Measurements from ENCODE around the gene LRRC49.

LRRC49 gene

DNA sequence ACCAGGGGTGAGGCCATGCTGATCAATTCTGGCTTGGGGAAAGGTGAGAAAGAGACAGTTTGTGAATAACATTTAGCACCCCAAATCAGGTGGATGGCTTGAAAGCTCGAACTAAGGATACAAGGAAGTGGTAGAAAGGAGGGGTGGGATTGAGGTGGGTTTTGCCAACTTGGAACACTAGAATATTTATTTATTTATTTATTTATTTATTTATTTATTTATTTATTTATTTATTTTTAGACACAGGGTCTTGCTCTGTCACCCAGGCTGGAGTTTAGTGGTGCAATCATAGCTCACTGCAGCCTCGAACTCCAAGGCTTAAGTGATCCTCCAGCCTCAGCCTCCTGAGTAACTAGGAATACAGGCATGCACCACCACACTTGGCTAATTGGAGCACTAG, 191.6 kb downstream of the LRRC49 start:
- TF ChIP-seq, protein P1, sequence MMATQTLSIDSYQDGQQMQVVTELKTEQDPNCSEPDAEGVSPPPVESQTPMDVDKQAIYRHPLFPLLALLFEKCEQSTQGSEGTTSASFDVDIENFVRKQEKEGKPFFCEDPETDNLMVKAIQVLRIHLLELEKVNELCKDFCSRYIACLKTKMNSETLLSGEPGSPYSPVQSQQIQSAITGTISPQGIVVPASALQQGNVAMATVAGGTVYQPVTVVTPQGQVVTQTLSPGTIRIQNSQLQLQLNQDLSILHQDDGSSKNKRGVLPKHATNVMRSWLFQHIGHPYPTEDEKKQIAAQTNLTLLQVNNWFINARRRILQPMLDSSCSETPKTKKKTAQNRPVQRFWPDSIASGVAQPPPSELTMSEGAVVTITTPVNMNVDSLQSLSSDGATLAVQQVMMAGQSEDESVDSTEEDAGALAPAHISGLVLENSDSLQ (IDR thresholded peaks at IDR 0.05): no peak
- TF ChIP-seq LEF1 (IDR thresholded peaks at IDR 0.05; ENCODE audit: borderline replicate concordance): no peak
- no peak for TF ChIP-seq L3MBTL2 (conservative IDR thresholded peaks at IDR 0.05)
- TF ChIP-seq BHLHE40 (IDR thresholded peaks at IDR 0.05; ENCODE audit: borderline replicate concordance): no peak
- TF ChIP-seq ARNT (IDR thresholded peaks at IDR 0.05): no peak
- TF ChIP-seq NFRKB (IDR thresholded peaks at IDR 0.05): no peak
- no peak for TF ChIP-seq CTBP1 (IDR thresholded peaks at IDR 0.05; ENCODE audit: borderline replicate concordance)
- TF ChIP-seq SP1 (IDR thresholded peaks at IDR 0.05): no peak
- no peak for TF ChIP-seq ELF4 (IDR thresholded peaks at IDR 0.05)
- TF ChIP-seq HDGF (IDR thresholded peaks at IDR 0.05; ENCODE audit: borderline replicate concordance): no peak
- no peak for TF ChIP-seq FOXK2 (IDR thresholded peaks at IDR 0.05)
- TF ChIP-seq FOXM1 (IDR thresholded peaks at IDR 0.05; ENCODE audit: borderline replicate concordance): no peak
- TF ChIP-seq ZNF384 (IDR thresholded peaks at IDR 0.05): no peak
- no peak for TF ChIP-seq SUZ12 (IDR thresholded peaks at IDR 0.05)
- no peak for TF ChIP-seq TARDBP (IDR thresholded peaks at IDR 0.05)
- TF ChIP-seq FOXA1 (IDR thresholded peaks at IDR 0.05): no peak
- no peak for DNase-seq (ENCODE audit: extremely low spot score)
- ChIA-PET POLR2A (no interaction called here), CTCF (interaction anchor here (1.0 to 1.4 kb wide), 2 partner anchors 30 to 73 kb away, joined by 3 read pairs; no protein-coding TSS in a partner anchor)

DNA sequence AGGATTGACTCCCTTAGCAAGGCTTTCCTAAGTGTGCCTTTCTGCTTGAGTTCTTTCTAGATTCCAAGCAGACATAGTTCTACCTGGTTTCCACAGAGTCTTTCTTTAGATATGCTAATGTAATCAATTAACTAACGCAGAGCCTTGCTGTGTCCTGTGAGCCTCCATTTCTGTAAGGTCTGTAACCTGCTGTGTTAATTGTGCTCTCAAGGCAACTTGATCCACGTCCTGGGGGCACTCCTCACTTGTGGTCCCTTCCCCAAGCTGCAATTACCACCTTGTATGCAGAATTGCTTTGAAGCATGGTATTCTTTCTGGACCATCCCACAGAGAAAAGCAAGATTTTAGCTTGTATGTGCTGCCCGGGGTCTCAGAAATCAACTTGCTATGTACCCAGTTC, 193.2 kb downstream of the LRRC49 start:
- ChIA-PET POLR2A (no interaction called here), CTCF (no interaction called here)
- DNase-seq (ENCODE audit: extremely low spot score): no peak
- TF ChIP-seq ZNF384 (IDR thresholded peaks at IDR 0.05) (no peak), CTBP1 (IDR thresholded peaks at IDR 0.05; ENCODE audit: borderline replicate concordance) (no peak), FOXK2 (IDR thresholded peaks at IDR 0.05) (no peak), HDGF (IDR thresholded peaks at IDR 0.05; ENCODE audit: borderline replicate concordance) (no peak), L3MBTL2 (conservative IDR thresholded peaks at IDR 0.05) (no peak)

DNA sequence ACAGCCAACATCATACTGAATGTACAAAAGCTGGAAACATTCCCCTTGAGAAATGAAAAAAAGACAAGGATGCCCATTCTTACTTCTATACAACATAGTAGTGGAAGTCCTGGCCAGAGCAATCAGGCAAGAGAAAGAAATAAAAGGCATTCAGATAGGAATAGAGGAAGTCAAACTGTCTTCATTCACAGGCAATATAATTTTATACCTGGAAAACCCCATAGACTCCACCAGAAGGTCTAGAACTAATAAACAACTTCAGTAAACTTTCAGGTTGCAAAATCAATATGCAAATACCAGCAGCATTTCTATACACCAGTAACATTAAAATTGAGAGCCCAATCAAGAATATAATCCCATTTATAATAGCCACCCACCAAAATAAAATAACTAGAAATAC, 195.5 kb downstream of the LRRC49 start:
- TF ChIP-seq CTBP1 (IDR thresholded peaks at IDR 0.05; ENCODE audit: borderline replicate concordance): no peak
- TF ChIP-seq ZNF384 (IDR thresholded peaks at IDR 0.05): no peak
- no peak for TF ChIP-seq SUZ12 (IDR thresholded peaks at IDR 0.05)
- no peak for TF ChIP-seq BHLHE40 (IDR thresholded peaks at IDR 0.05; ENCODE audit: borderline replicate concordance)
- TF ChIP-seq NFRKB (IDR thresholded peaks at IDR 0.05): no peak
- ChIA-PET POLR2A (no interaction called here), CTCF (no interaction called here)
- no peak for DNase-seq (ENCODE audit: extremely low spot score)

DNA sequence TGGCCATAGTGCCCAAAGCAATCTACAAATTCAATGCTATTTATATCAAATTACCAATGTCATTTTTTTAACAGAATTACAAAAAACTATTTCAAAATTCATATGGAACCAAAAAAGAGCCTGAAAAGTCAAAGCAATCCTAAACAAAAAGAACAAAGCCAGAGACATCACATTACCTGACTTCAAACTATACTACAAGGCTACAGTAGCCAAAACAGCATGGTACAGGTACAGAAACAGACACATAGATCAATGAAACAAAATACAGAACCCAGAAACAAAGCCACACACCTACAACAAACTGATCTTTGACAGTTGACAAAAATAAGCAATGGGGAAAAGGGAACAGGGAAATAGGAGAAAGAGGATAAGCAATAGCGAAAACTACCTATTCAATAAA, 196.1 kb downstream of the LRRC49 start:
- ChIA-PET POLR2A (no interaction called here), CTCF (no interaction called here)
- no peak for DNase-seq (ENCODE audit: extremely low spot score)
- no peak for TF ChIP-seq SUZ12 (IDR thresholded peaks at IDR 0.05)
- no peak for TF ChIP-seq ARNT (IDR thresholded peaks at IDR 0.05)
- TF ChIP-seq TARDBP (IDR thresholded peaks at IDR 0.05): no peak
- TF ChIP-seq BHLHE40 (IDR thresholded peaks at IDR 0.05; ENCODE audit: borderline replicate concordance): no peak
- TF ChIP-seq, protein P1 (IDR thresholded peaks at IDR 0.05): no peak
- TF ChIP-seq CTBP1 (IDR thresholded peaks at IDR 0.05; ENCODE audit: borderline replicate concordance): no peak
- TF ChIP-seq FOXK2 (IDR thresholded peaks at IDR 0.05): no peak
- TF ChIP-seq HDGF (IDR thresholded peaks at IDR 0.05; ENCODE audit: borderline replicate concordance): no peak
- TF ChIP-seq SP1 (IDR thresholded peaks at IDR 0.05): no peak
- no peak for TF ChIP-seq ZNF384 (IDR thresholded peaks at IDR 0.05)

DNA sequence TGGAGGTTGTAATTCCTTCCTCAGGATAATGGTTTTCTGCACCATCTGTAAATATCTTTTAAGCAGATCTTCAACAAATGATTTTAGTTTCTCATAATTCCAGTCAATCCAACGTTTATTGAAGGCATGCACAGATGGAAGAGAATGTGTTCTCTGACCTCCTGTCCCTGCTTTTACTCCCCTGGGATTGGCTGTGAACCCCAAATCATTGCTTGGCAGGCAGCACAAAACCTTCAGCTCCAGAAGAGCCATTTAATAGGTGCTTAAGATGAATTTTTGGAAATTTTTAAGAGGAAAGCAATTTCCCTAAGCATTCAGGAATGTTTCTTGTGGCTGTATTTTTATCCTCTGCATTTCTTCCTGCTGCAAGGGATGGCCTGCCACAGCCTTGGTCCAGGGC, 197.2 kb downstream of the LRRC49 start:
- TF ChIP-seq FOXM1 (IDR thresholded peaks at IDR 0.05; ENCODE audit: borderline replicate concordance): no peak
- TF ChIP-seq, protein P1 (IDR thresholded peaks at IDR 0.05): no peak
- ChIA-PET POLR2A (no interaction called here), CTCF (no interaction called here)
- DNase-seq (ENCODE audit: extremely low spot score): no peak

DNA sequence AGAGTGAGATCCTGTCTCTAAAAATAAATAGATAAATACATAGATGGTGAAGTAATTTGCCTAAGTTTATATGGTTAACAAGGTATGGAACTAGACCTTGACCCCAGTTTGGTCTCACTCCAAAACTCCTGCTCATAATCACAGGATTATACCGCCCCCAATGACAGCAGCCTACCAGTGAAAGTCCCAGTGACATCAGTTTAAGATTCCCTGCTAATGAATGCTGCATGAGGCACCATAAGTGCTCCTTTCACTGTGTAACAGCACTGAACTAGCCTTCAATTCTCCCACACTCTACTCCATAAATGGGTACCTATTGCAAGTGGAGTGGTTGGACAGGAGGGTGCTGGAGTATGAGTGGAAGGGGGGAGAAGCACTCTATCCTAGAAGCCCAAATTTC, 199.0 kb downstream of the LRRC49 start:
- ChIA-PET POLR2A (no interaction called here), CTCF (interaction anchor here (0.6 to 1.2 kb wide), 2 partner anchors 22 to 26 kb away, joined by 3 to 5 read pairs; no protein-coding TSS in a partner anchor)
- DNase-seq (ENCODE audit: extremely low spot score): no peak
- TF ChIP-seq ELF4 (IDR thresholded peaks at IDR 0.05) (no peak), FOXA1 (IDR thresholded peaks at IDR 0.05) (no peak), ARNT (IDR thresholded peaks at IDR 0.05) (no peak), FOXK2 (IDR thresholded peaks at IDR 0.05) (no peak), HDGF (IDR thresholded peaks at IDR 0.05; ENCODE audit: borderline replicate concordance) (no peak), BHLHE40 (IDR thresholded peaks at IDR 0.05; ENCODE audit: borderline replicate concordance) (no peak), SUZ12 (IDR thresholded peaks at IDR 0.05) (no peak), FOXM1 (IDR thresholded peaks at IDR 0.05; ENCODE audit: borderline replicate concordance) (no peak), TARDBP (IDR thresholded peaks at IDR 0.05) (no peak), LEF1 (IDR thresholded peaks at IDR 0.05; ENCODE audit: borderline replicate concordance) (no peak), CTBP1 (IDR thresholded peaks at IDR 0.05; ENCODE audit: borderline replicate concordance) (no peak), SP1 (IDR thresholded peaks at IDR 0.05) (no peak)
- TF ChIP-seq, protein P1 (IDR thresholded peaks at IDR 0.05): no peak
